Activated CD4-positive, alpha-beta T cell treated with anti-CD3 and anti-CD28 coated beads, Interleukin-2, amount 50 U/mL, for 24 hours (primary cell): Measurements from ENCODE around the gene FRRS1L.
A peak's percentile ranks its signal among the peaks of the same experiment; 100 is the strongest.
"Not testable (repeated sequence)": the region's sequence is repeated elsewhere in the genome, so short reads cannot be mapped to it uniquely, and the experiment has no call there.

ENCODE experiments used
- DNase-seq, 2 donors: peaks; one replicate each; pipeline ENCODE4 v3.0.0-alpha.2; 2020; ENCODE audit warnings: low read depth in 1 of 2, low spot score in 1 of 2

FRRS1L gene

GRCh38 chr9:109133533-109133932 lies 33.5 kb downstream of the FRRS1L start:
- no peak for DNase-seq

- DNase-seq, result no peak
Measured at GRCh38 chr9:109132567-109133021, 34.5 kb downstream of the FRRS1L start.

DNA sequence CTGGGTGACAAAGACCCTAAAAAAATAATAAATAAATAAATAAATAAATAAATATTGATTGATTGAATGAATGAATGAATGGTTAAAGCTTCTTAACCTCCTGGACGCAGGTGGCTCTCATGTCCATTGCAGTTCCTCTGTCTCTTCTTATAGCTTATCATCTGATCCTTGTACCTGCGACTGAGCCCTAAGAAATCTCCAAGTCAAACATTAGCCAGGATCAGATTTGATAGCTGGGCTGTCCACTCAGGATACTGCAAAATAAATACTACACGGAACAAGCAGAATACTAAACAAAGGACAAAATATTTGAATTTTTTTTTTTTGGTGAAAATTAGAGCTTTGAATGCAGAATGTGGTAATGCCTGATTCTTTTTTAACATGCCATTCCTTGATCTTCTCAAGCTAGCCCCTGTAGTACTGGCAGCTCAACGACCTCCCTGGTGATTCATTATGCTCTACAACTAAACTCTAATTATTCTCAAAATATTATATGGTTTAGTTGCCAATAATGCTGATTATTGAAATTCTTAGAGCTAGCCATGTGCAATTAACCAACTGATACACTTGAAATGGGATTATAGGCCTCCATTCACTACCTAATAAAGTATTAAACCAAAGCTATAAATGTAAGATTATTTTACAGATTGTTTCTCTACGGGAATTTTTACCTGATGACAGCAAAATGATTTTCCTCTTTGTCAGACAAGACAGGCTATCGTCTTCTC lies 37.4 kb downstream of the FRRS1L start:
- no peak for DNase-seq

GRCh38 chr9:109126671-109127070 lies 40.4 kb downstream of the FRRS1L start:
- DNase-seq, result not testable (repeated sequence)

- no peak for DNase-seq
Measured at GRCh38 chr9:109124121-109124520, 42.9 kb downstream of the FRRS1L start.

DNA sequence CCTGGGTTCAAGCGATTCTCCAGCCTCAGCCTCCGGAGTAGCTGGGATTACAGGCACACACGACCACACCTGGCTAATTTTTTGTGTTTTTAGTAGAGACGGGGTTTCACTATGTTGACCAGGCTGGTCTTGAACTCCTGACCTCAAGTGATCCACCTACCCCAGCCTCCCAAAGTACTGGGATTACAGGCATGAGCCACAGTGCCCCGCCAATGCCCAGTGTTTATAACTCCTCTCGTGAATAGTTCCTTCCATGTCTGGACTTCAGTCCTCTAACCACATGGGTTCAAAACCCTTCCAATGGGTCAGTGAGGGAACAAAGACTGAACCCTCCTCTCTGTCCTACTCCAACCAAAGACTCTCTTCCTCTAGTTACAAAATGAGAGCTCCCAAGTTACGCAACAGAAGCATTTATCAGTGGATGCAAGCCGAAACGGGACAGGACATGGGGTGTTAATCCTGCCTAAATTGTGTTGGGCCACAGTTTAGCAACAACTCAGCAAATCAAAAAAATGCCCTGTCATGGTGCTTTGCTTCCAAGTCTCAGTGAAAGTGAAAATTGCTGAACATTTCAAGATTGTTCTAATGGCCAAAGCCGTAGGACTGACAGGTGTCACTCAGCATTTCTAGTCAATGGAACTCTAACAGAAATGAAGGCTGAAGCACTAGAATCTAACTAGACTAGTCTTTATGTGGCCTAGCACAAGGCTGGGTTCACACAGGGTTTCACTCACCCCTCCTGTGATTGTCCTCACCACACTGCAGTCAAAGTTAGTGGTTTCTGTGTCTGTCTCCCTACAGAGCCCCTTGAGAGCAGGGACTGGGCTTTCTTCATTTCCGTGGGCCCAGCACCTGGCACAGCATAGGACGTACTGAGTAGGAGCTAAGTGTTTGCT lies 44.1 kb downstream of the FRRS1L start:
- DNase-seq, result no peak

- no peak for DNase-seq
Measured at GRCh38 chr9:109121232-109121796, 45.7 kb downstream of the FRRS1L start.

- DNase-seq, result no peak
Measured at GRCh38 chr9:109120204-109120789, 46.8 kb downstream of the FRRS1L start.

DNA sequence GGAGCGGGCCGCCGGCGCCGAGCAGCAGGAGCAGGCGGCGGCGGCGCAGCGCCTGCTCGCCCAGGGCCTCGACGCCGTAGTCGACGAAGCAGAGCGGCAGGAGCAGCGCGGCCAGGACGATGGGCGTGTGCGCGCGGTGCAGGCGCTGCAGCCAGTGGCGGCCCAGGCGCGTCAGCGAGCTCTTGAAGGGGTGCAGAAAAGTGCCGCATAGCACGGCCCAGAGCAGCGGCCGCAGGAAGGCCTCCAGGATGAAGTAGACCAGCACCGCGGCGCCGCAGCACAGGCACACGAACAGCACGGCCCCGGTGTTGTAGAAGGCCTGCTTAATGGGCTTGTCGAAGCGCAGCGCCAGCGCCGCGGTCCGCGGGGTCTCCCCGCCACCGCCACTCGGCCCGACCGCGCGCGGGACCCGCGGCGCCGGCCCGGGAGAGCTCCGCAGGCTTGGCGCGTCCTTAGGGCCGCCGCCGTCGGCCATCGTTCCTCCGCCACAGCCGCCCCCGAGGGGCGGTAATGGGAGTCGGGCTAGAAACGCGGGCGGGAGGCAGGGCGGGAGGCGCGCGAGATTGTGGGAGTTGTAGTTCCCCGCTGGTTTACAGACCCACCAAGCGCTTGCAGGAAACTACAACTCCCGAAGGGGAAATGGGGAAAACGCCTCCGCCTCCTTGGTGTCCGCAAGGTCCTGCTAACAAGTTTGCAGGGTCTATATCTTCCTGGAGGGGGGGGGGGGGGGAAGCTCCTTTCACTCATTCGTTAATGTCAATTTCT lies 47.4 kb downstream of the FRRS1L start, which contains the start of gene TMEM245:
TSS of gene TMEM245 (minus strand) at position 509 of the 765 bp plus-strand sequence. CDS start at position 475, 34 bp downstream.
- DNase-seq, result peak; percentile 74 to 92

- DNase-seq, result no peak
Measured at GRCh38 chr9:109118808-109119438, 48.1 kb downstream of the FRRS1L start.

GRCh38 chr9:109117856-109118807 lies 48.9 kb downstream of the FRRS1L start:
- DNase-seq, result no peak

- DNase-seq, result no peak
Measured at GRCh38 chr9:109115931-109116526, 51.0 kb downstream of the FRRS1L start.

- DNase-seq, result no peak
Measured at GRCh38 chr9:109114670-109115069, 52.4 kb downstream of the FRRS1L start.

DNA sequence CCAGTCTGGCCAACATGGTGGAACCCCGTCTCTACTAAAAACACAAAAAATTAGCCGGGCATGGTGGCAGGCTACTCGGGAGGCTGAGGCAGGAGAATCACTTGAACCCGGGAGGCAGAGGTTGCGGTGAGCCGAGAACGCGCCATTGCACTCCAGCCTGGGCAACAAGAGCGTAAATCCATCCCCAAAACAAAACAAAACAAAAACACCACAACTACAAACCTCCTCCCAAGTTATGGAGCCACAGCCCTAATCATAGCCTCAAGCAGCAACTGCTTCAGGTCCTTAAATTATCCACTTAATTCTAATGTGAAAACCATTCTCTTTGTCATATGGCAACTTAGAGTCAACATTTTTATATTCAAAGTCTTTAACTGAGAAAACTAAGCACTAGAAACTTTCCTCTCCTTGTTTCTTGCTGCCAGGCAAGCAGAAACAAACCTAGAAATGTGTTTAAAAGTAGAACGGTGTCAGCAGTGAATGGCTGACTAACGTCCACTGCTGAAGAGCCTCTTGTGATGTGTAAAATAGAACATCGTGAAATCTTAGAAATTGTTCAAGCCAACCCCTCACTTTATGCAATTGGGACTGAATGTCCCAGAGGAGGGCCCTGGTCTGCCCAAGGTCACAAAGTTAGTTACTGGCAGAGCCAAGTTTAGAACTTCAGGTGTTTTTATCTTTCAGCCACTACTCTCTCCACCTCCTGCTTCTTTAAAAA lies 53.0 kb downstream of the FRRS1L start:
- DNase-seq, result no peak

GRCh38 chr9:109113254-109113653 lies 53.8 kb downstream of the FRRS1L start:
- no peak for DNase-seq

DNA sequence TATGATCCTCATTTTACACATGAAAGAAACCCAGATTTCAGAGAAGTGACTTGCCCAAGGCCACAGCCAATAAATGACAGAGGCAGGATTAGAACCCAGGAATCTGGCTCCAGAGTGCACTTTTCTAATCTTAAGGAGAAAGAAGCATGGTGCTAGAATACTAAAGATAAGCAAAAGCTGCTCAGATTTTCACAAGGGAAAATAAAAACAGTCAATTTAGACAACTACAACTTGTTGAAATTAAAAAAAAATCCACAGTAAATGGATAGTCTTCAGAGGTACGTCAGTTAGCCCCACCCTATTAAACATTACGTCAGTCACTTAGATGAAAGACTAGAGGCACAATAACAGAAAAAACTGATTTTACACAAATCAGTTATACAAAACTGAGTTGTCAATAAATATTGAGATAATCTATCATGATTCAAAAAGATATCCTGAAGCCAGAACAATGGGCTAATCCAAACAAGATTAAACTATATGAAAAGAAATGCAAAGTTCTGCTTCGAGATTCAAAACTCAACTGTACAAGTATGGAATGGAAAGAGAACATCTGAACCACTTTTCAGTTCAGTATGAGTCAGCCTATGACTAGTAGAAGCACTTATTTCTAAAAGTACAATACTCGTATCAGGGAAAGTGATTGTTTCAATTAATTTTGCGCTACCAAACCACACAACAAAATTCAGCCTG lies 56.6 kb downstream of the FRRS1L start:
- DNase-seq, result no peak

- no peak for DNase-seq
Measured at GRCh38 chr9:109109967-109110328, 57.1 kb downstream of the FRRS1L start.
